ENCODE data around the gene CRACR2B. TPM values are rescaled to one million over a fixed set of nuclear protein-coding genes. Genes with fewer than 3 reads are reported as not detected.

CRACR2B gene
- total and polyA plus RNA-seq, 10 of the 15 experiments (the other 5 are each of a cell fraction or from before 2014, with no cell fraction given) = 0.10 to 33.7 (median 12.7) TPM

DNA sequence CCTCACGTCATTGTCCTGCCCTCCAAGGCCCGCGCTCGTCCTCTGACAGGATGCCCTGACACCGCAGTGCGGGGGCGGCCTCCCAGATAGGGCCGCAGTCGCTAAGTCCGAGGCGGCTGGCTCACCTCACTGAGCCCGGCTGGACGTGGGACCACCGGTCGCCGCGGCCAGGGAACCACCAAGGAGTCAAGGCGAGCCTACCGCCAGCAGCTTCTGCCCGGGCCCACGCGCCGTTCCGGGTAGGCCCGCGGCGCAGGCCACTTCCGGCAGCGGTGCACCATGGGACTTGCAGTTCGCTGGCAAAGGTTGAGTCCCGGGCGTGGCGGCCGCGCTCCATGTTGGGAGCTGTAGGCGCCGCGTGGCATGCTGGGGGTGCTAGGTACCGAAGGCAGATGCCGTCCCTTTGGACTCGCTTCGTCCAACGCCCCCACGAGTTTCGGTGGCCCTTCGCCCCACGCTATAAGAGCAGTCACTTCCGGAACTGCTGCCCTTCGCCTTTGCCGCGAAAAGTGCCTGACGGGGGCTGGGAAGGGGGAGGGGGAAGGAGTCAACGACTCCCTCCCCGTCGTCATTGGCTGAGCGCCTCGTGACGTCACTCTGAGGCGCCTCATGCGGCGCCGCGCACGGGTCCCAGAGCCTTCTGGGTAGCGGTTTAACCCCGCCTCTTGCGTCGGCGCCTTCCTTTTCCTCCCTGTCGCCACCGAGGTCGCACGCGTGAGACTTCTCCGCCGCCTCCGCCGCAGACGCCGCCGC lies 18.3 kb upstream of the CRACR2B start, which contains the start of gene RPLP2 (continued):
- TF ChIP-seq, protein P1, sequence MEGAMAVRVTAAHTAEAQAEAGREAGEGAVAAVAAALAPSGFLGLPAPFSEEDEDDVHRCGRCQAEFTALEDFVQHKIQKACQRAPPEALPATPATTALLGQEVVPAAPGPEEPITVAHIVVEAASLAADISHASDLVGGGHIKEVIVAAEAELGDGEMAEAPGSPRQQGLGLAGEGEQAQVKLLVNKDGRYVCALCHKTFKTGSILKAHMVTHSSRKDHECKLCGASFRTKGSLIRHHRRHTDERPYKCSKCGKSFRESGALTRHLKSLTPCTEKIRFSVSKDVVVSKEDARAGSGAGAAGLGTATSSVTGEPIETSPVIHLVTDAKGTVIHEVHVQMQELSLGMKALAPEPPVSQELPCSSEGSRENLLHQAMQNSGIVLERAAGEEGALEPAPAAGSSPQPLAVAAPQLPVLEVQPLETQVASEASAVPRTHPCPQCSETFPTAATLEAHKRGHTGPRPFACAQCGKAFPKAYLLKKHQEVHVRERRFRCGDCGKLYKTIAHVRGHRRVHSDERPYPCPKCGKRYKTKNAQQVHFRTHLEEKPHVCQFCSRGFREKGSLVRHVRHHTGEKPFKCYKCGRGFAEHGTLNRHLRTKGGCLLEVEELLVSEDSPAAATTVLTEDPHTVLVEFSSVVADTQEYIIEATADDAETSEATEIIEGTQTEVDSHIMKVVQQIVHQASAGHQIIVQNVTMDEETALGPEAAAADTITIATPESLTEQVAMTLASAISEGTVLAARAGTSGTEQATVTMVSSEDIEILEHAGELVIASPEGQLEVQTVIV (IDR thresholded peaks at IDR 0.05; ENCODE audit: borderline replicate concordance, partially characterized antibody) = peak; percentile 35
- TF ChIP-seq, protein P2, sequence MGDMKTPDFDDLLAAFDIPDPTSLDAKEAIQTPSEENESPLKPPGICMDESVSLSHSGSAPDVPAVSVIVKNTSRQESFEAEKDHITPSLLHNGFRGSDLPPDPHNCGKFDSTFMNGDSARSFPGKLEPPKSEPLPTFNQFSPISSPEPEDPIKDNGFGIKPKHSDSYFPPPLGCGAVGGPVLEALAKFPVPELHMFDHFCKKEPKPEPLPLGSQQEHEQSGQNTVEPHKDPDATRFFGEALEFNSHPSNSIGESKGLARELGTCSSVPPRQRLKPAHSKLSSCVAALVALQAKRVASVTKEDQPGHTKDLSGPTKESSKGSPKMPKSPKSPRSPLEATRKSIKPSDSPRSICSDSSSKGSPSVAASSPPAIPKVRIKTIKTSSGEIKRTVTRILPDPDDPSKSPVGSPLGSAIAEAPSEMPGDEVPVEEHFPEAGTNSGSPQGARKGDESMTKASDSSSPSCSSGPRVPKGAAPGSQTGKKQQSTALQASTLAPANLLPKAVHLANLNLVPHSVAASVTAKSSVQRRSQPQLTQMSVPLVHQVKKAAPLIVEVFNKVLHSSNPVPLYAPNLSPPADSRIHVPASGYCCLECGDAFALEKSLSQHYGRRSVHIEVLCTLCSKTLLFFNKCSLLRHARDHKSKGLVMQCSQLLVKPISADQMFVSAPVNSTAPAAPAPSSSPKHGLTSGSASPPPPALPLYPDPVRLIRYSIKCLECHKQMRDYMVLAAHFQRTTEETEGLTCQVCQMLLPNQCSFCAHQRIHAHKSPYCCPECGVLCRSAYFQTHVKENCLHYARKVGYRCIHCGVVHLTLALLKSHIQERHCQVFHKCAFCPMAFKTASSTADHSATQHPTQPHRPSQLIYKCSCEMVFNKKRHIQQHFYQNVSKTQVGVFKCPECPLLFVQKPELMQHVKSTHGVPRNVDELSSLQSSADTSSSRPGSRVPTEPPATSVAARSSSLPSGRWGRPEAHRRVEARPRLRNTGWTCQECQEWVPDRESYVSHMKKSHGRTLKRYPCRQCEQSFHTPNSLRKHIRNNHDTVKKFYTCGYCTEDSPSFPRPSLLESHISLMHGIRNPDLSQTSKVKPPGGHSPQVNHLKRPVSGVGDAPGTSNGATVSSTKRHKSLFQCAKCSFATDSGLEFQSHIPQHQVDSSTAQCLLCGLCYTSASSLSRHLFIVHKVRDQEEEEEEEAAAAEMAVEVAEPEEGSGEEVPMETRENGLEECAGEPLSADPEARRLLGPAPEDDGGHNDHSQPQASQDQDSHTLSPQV (IDR thresholded peaks at IDR 0.05) = no peak
- TF ChIP-seq EZH2 (IDR thresholded peaks at IDR 0.05; ENCODE audit: borderline replicate concordance, control insufficient read depth, low read depth, low read length) (no peak), NFYB (IDR thresholded peaks at IDR 0.05; ENCODE audit: insufficient read depth, low read depth, low read length) (peak; percentile 93), JUND (IDR thresholded peaks at IDR 0.05; ENCODE audit: low read depth, low read length) (peak; percentile 53; the same call in 1 of the 2 replicates), BRCA1 (IDR thresholded peaks at IDR 0.05; ENCODE audit: low read depth, low read length) (peak; percentile 39), SUZ12 (IDR thresholded peaks at IDR 0.05; ENCODE audit: unreplicated experiment) (no peak), MEF2A (IDR thresholded peaks at IDR 0.05; ENCODE audit: insufficient read depth, low read depth, low read length) (0 out of 2 replicates have a peak, but pooled peaks have one; percentile 31), FOXM1 (IDR thresholded peaks at IDR 0.05; ENCODE audit: low read depth, low read length) (no peak)
- TF ChIP-seq, protein P3, sequence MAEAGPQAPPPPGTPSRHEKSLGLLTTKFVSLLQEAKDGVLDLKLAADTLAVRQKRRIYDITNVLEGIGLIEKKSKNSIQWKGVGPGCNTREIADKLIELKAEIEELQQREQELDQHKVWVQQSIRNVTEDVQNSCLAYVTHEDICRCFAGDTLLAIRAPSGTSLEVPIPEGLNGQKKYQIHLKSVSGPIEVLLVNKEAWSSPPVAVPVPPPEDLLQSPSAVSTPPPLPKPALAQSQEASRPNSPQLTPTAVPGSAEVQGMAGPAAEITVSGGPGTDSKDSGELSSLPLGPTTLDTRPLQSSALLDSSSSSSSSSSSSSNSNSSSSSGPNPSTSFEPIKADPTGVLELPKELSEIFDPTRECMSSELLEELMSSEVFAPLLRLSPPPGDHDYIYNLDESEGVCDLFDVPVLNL (IDR thresholded peaks at IDR 0.05; ENCODE audit: low read depth, low read length) = 0 out of 2 replicates have a peak, but pooled peaks have one; percentile 12
- TF ChIP-seq, protein P4, sequence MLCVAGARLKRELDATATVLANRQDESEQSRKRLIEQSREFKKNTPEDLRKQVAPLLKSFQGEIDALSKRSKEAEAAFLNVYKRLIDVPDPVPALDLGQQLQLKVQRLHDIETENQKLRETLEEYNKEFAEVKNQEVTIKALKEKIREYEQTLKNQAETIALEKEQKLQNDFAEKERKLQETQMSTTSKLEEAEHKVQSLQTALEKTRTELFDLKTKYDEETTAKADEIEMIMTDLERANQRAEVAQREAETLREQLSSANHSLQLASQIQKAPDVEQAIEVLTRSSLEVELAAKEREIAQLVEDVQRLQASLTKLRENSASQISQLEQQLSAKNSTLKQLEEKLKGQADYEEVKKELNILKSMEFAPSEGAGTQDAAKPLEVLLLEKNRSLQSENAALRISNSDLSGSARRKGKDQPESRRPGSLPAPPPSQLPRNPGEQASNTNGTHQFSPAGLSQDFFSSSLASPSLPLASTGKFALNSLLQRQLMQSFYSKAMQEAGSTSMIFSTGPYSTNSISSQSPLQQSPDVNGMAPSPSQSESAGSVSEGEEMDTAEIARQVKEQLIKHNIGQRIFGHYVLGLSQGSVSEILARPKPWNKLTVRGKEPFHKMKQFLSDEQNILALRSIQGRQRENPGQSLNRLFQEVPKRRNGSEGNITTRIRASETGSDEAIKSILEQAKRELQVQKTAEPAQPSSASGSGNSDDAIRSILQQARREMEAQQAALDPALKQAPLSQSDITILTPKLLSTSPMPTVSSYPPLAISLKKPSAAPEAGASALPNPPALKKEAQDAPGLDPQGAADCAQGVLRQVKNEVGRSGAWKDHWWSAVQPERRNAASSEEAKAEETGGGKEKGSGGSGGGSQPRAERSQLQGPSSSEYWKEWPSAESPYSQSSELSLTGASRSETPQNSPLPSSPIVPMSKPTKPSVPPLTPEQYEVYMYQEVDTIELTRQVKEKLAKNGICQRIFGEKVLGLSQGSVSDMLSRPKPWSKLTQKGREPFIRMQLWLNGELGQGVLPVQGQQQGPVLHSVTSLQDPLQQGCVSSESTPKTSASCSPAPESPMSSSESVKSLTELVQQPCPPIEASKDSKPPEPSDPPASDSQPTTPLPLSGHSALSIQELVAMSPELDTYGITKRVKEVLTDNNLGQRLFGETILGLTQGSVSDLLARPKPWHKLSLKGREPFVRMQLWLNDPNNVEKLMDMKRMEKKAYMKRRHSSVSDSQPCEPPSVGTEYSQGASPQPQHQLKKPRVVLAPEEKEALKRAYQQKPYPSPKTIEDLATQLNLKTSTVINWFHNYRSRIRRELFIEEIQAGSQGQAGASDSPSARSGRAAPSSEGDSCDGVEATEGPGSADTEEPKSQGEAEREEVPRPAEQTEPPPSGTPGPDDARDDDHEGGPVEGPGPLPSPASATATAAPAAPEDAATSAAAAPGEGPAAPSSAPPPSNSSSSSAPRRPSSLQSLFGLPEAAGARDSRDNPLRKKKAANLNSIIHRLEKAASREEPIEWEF (IDR thresholded peaks at IDR 0.05; ENCODE audit: insufficient replicate concordance, low read depth, low read length) = no peak
